Suprapubic skin (tissue), 4 donors: ENCODE data around the gene GPC5. TPM values are rescaled to one million over a fixed set of nuclear protein-coding genes. Genes with fewer than 3 reads are reported as not detected.
A peak's percentile ranks its signal among the peaks of the same experiment; 100 is the strongest.

Experiments used
- DNase-seq, 2 donors: peaks; one replicate each; pipeline ENCODE4 v3.0.0-alpha.2; 2019; ENCODE audit warnings: low spot score in 2 of 2
- H3K27ac ChIP-seq: fragments of 200-600 bp; sonication (generic); one replicate; pipeline ENCODE4 v1.5.1; 2019
- H3K27me3 ChIP-seq: fragments of 200-600 bp; sonication (generic); one replicate; pipeline ENCODE4 v1.5.1; 2019
- H3K36me3 ChIP-seq: fragments of 200-600 bp; sonication (generic); one replicate; pipeline ENCODE4 v1.5.1; 2019
- H3K4me1 ChIP-seq: fragments of 200-600 bp; sonication (generic); one replicate; pipeline ENCODE4 v1.5.1; 2019
- H3K4me3 ChIP-seq: fragments of 200-600 bp; sonication (generic); one replicate; pipeline ENCODE4 v1.5.1; 2019; ENCODE audit warnings: mild to moderate bottlenecking
- H3K9me3 ChIP-seq: fragments of 200-600 bp; sonication (generic); one replicate; pipeline ENCODE4 v1.5.1; 2019
- EP300 ChIP-seq: sonication (generic); formaldehyde crosslinking; IDR thresholded peaks from one replicate; pipeline ENCODE4 v1.6.1; 2017; ENCODE audit warnings: antibody characterized with exemption
- POLR2A ChIP-seq, 2 donors: fragments of 450-650 bp; IDR thresholded peaks; one replicate each; pipeline ENCODE4 v1.6.1; 2017; ENCODE audit warnings: antibody characterized with exemption in 2 of 2, mild to moderate bottlenecking in 2 of 2, moderate library complexity in 2 of 2
- POLR2AphosphoS5 ChIP-seq, 3 donors: sonication (generic); formaldehyde crosslinking; IDR thresholded peaks; one replicate each; pipeline ENCODE4 v1.6.1; 2017; ENCODE audit warnings: antibody characterized with exemption in 3 of 3
- WGBS: methylation state at CpG from one replicate; pipeline ENCODE4 v1.1.5; 2018; 5-methylcytosine and 5-hydroxymethylcytosine counted together
- total RNA-seq, 4 donors: library from RNA; depleted of rRNA; stranded (reverse); fragments of >200 nt; gene quantifications; one replicate each; pipeline ENCODE4 v1.1.0, GENCODE V29; 2016
- TF ChIP-seq, protein P1 (sequence below), 2 donors: fragments of 200-600 bp in 1 of 2; fragments of 450-650 bp in 1 of 2; sonication (generic) in 1 of 2; IDR thresholded peaks; one replicate each; pipeline ENCODE4 v1.5.1; 2016 to 2019; ENCODE audit warnings: antibody characterized with exemption in 2 of 2, mild to moderate bottlenecking in 1 of 2, moderate library complexity in 1 of 2

GPC5 gene
- total RNA-seq, 4 donors from 2014 or later: 0.55 TPM; not detected in 3

DNA sequence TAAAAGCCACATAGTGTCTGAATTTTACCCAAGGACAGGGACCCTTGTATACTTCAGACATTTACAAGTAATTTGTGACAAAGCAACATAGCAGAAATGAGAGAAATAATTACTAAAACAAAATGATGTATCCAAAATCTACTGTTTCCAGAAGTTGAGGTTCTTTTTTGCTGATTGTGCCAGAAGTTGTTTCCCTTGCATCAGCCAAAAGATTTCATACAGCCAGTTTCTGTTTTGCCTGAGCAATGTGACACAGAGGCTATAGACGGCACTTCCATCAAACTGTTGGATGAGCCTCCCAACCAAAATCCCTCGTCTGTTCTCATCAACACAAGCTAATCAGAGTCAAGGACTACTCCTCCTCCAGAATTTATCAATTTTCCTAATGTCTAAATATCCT, 915.0 kb downstream of the GPC5 start:
- DNase-seq: no peak
- H3K9me3 ChIP-seq: no peaks in the 10 kb centered on the region
- 69% methylated on average over 2 of the region's 2 CpGs for WGBS
- H3K27me3 ChIP-seq: no peaks in the 10 kb centered on the region
- H3K27ac ChIP-seq: no peak overlapping the region
- H3K4me1 ChIP-seq: no peaks in the 10 kb centered on the region
- TF ChIP-seq EP300 (no peak), POLR2A (IDR thresholded peaks at IDR 0.05) (no peak)
- no peak overlapping the region for H3K4me3 ChIP-seq
- no peaks in the 10 kb centered on the region for H3K36me3 ChIP-seq

DNA sequence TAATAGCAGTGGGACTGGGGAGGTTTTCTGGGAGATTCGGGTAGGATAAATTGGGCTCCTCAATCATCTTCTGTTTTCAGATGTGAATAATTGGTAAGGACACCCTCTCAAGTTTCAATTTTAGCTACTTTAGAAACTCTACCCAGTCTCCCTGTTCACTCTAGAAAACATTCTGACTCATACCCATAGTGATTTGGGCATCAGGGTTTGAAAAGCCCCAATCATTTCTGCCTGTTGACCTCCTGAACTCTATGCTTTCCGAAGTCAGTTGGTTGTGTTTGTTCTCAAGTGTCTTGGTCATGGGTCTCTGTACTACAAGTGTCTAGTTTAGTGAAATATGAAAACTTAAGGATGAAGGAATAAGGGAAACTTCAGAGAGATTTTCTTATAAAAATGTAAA, 916.8 kb downstream of the GPC5 start:
- Histone ChIP-seq H3K36me3 (no peaks in the 10 kb centered on the region), H3K4me3 (no peak overlapping the region), H3K27me3 (no peaks in the 10 kb centered on the region), H3K4me1 (peaks cover 2% of the 10 kb centered on the region), H3K9me3 (no peaks in the 10 kb centered on the region), H3K27ac (no peak overlapping the region)
- TF ChIP-seq POLR2A (IDR thresholded peaks at IDR 0.05) (no peak), EP300 (no peak), POLR2AphosphoS5 (IDR thresholded peaks at IDR 0.05) (no peak)
- TF ChIP-seq, protein P1, sequence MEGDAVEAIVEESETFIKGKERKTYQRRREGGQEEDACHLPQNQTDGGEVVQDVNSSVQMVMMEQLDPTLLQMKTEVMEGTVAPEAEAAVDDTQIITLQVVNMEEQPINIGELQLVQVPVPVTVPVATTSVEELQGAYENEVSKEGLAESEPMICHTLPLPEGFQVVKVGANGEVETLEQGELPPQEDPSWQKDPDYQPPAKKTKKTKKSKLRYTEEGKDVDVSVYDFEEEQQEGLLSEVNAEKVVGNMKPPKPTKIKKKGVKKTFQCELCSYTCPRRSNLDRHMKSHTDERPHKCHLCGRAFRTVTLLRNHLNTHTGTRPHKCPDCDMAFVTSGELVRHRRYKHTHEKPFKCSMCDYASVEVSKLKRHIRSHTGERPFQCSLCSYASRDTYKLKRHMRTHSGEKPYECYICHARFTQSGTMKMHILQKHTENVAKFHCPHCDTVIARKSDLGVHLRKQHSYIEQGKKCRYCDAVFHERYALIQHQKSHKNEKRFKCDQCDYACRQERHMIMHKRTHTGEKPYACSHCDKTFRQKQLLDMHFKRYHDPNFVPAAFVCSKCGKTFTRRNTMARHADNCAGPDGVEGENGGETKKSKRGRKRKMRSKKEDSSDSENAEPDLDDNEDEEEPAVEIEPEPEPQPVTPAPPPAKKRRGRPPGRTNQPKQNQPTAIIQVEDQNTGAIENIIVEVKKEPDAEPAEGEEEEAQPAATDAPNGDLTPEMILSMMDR (IDR thresholded peaks at IDR 0.05): no peak
- DNase-seq: no peak
- 77% methylated on average over 2 of the region's 2 CpGs for WGBS

DNA sequence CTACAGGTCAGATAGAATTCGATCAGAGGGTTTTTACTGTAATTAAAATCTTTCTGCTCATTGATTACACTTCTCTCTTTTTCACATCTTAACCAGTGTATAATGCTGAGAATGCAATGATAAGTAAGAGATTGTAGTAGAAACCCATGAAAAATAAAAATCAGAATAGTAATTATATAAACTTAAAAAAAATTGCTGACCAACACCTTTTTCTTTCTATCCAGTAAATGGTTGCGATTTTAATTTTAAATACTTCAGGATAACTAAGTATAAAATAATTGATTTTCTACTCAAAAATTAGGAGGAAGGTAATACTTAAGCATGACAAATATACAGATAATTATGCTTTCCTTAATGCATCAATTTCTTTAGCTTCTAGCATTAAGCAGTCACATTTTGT, 917.6 kb downstream of the GPC5 start:
- no peak for DNase-seq
- peaks cover 2% of the 10 kb centered on the region for H3K4me1 ChIP-seq
- TF ChIP-seq EP300: no peak
- TF ChIP-seq, protein P1 (IDR thresholded peaks at IDR 0.05): no peak
- no peak for TF ChIP-seq POLR2AphosphoS5 (IDR thresholded peaks at IDR 0.05)
- no peaks in the 10 kb centered on the region for H3K36me3 ChIP-seq
- H3K27me3 ChIP-seq: no peaks in the 10 kb centered on the region
- no peak overlapping the region for H3K4me3 ChIP-seq
- H3K9me3 ChIP-seq: no peaks in the 10 kb centered on the region
- no peak overlapping the region for H3K27ac ChIP-seq
- WGBS: 90% methylated on average over 2 of the region's 2 CpGs

DNA sequence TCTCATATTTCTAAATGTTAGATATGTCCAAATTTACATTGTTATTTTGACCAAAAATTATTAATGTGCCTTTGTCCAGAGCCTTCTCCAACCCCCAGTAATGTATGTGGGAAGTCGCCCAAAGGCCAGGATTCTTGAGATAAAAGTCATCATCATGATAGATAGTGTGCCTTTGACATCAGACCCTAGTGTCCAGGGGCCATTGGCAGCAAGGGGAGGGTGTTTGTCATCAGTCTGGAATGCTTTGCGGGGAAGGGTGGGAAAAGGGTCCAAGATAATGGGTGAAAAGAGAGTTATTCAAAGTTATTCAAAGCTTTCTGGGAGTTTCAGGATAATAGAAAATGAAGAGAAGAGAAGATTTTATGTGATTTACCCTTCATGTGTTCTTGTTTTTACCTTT, 918.6 kb downstream of the GPC5 start:
- WGBS: 51% methylated on average over 2 of the region's 2 CpGs
- no peak overlapping the region for H3K4me3 ChIP-seq
- H3K27ac ChIP-seq: no peak overlapping the region
- H3K27me3 ChIP-seq: no peaks in the 10 kb centered on the region
- H3K9me3 ChIP-seq: no peaks in the 10 kb centered on the region
- no peak for TF ChIP-seq POLR2A (IDR thresholded peaks at IDR 0.05)
- TF ChIP-seq POLR2AphosphoS5 (IDR thresholded peaks at IDR 0.05): no peak
- TF ChIP-seq, protein P1 (IDR thresholded peaks at IDR 0.05): no peak
- no peak for TF ChIP-seq EP300
- no peak for DNase-seq
- peaks cover 2% of the 10 kb centered on the region for H3K4me1 ChIP-seq
- no peaks in the 10 kb centered on the region for H3K36me3 ChIP-seq

DNA sequence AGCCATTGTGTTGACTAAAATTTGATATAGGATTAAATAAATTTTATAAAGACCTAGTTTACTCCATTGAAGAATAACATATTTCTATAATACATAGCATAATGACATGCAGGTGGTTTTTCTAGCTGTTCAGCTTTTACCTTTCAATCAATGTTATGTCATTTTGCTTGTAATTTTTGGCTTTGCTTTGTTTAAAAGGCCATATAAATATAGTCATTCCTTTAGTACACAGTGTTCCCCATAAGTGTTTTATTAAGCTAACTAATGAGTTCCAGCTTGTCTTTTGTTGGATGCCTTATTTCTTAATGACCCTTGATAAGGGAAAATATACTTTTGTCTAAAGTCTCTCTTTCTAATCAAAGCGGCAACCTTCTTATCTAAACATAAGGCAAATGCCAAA, 921.9 kb downstream of the GPC5 start:
- WGBS: 43% methylated on average over 1 of the region's 1 CpG
- H3K4me3 ChIP-seq: no peak overlapping the region
- H3K27ac ChIP-seq: no peak overlapping the region
- H3K9me3 ChIP-seq: no peaks in the 10 kb centered on the region
- no peak for TF ChIP-seq POLR2AphosphoS5 (IDR thresholded peaks at IDR 0.05)
- no peak for TF ChIP-seq EP300
- TF ChIP-seq, protein P1 (IDR thresholded peaks at IDR 0.05): no peak
- TF ChIP-seq POLR2A (IDR thresholded peaks at IDR 0.05): no peak
- no peak for DNase-seq
- no peaks in the 10 kb centered on the region for H3K27me3 ChIP-seq
- H3K4me1 ChIP-seq: peaks cover 2% of the 10 kb centered on the region
- no peaks in the 10 kb centered on the region for H3K36me3 ChIP-seq

DNA sequence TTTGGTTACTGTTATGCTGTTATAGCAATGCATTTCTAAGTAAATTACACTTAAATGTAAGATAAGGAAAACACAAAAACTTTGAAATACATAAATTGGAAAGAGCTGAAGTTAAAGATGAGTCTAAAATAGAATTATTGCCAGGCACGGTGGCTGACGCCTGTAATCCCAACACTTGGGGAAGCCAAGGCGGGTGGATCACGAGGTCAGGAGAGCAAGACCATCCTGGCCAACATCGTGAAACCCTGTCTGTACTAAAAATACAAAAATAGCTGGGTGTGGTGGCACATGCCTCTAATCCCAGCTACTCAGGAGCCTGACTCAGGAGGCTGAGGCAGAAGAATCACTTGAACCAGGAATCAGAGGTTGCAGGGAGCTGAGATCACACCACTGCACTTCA, 922.8 kb downstream of the GPC5 start:
- H3K27me3 ChIP-seq: no peaks in the 10 kb centered on the region
- no peaks in the 10 kb centered on the region for H3K9me3 ChIP-seq
- peaks cover 2% of the 10 kb centered on the region for H3K4me1 ChIP-seq
- no peak overlapping the region for H3K27ac ChIP-seq
- H3K36me3 ChIP-seq: no peaks in the 10 kb centered on the region
- 55% methylated on average over 5 of the region's 5 CpGs for WGBS
- TF ChIP-seq, protein P1 (IDR thresholded peaks at IDR 0.05): no peak
- TF ChIP-seq EP300: no peak
- no peak for TF ChIP-seq POLR2AphosphoS5 (IDR thresholded peaks at IDR 0.05)
- TF ChIP-seq POLR2A (IDR thresholded peaks at IDR 0.05): no peak
- peak in 1 of 2 donors; percentile 64 for DNase-seq
- no peak overlapping the region for H3K4me3 ChIP-seq
